Astrocyte (in vitro differentiated cells and primary cell): ENCODE results near the gene ATP10D. TPM values are rescaled to one million over a fixed set of nuclear protein-coding genes. Genes with fewer than 3 reads are reported as not detected.

Source experiments
- DNase-seq: peaks from one replicate; pipeline ENCODE4 v3.0.0-alpha.2; 2010; ENCODE audit warnings: low read depth
- FAIRE-seq: peaks from 2 replicates; lab custom pipeline; 2011; peaks lifted over from hg19 to GRCh38; lab: Jason Lieb, UNC
- H2AFZ ChIP-seq: 2 replicates; pipeline ENCODE4 v1.6.0; 2012; ENCODE audit warnings: low read depth, low read length, inconsistent platforms
- H3K27ac ChIP-seq: 2 replicates; pipeline ENCODE4 v1.5.1; 2011; ENCODE audit warnings: low read depth, low read length, inconsistent platforms
- H3K27me3 ChIP-seq: 2 replicates; pipeline ENCODE4 v1.6.0; 2011; ENCODE audit warnings: low read length, inconsistent platforms; ENCODE audit not compliant: insufficient read depth
- H3K36me3 ChIP-seq: 2 replicates; pipeline ENCODE4 v1.5.1; 2011; ENCODE audit warnings: low read length, inconsistent platforms; ENCODE audit not compliant: insufficient read depth
- H3K4me1 ChIP-seq: 2 replicates; pipeline ENCODE4 v1.5.1; 2011; ENCODE audit warnings: low read length, inconsistent platforms; ENCODE audit not compliant: insufficient read depth
- H3K4me2 ChIP-seq: 2 replicates; pipeline ENCODE4 v1.6.0; 2012; ENCODE audit warnings: low read length, inconsistent platforms
- H3K4me3 ChIP-seq: 2 replicates; pipeline ENCODE4 v1.5.1; 2011; ENCODE audit warnings: low read depth, mild to moderate bottlenecking, low read length, inconsistent platforms; ENCODE audit not compliant: insufficient read depth
- H3K79me2 ChIP-seq: 2 replicates; pipeline ENCODE4 v1.6.0; 2012; ENCODE audit warnings: mild to moderate bottlenecking, low read length, inconsistent platforms; ENCODE audit not compliant: insufficient read depth
- H3K9ac ChIP-seq: 2 replicates; pipeline ENCODE4 v1.6.0; 2012; ENCODE audit warnings: mild to moderate bottlenecking, low read length, inconsistent platforms
- H3K9me3 ChIP-seq: 2 replicates; pipeline ENCODE4 v1.5.1; 2012; ENCODE audit warnings: low read depth, mild to moderate bottlenecking, low read length, inconsistent platforms; ENCODE audit not compliant: insufficient read depth
- H4K20me1 ChIP-seq: 2 replicates; pipeline ENCODE4 v1.6.0; 2012; ENCODE audit warnings: low read length, inconsistent platforms; ENCODE audit not compliant: insufficient read depth
- H3K27ac Mint-ChIP-seq: one replicate; pipeline ENCODE4 v1.8.0; 2021; ENCODE audit warnings: mild to moderate bottlenecking, mixed read lengths; ENCODE audit not compliant: unreplicated experiment
- H3K27me3 Mint-ChIP-seq: one replicate; pipeline ENCODE4 v1.8.0; 2021; ENCODE audit warnings: low read depth, mixed read lengths; ENCODE audit not compliant: unreplicated experiment
- H3K36me3 Mint-ChIP-seq: one replicate; pipeline ENCODE4 v1.8.0; 2021; ENCODE audit warnings: low read depth, mixed read lengths; ENCODE audit not compliant: unreplicated experiment
- H3K4me1 Mint-ChIP-seq: one replicate; pipeline ENCODE4 v1.8.0; 2021; ENCODE audit warnings: low read depth, mixed read lengths; ENCODE audit not compliant: unreplicated experiment
- H3K4me3 Mint-ChIP-seq: one replicate; pipeline ENCODE4 v1.8.0; 2021; ENCODE audit warnings: mild to moderate bottlenecking, moderate library complexity, mixed read lengths; ENCODE audit not compliant: unreplicated experiment
- H3K9me3 Mint-ChIP-seq: one replicate; pipeline ENCODE4 v1.8.0; 2021; ENCODE audit warnings: mild to moderate bottlenecking, mixed read lengths; ENCODE audit not compliant: unreplicated experiment
- CTCF ChIP-seq: IDR thresholded peaks from 2 replicates; pipeline ENCODE4 v1.5.1; 2011; ENCODE audit warnings: low read depth, mild to moderate bottlenecking, inconsistent platforms, low read length, moderate library complexity; ENCODE audit not compliant: insufficient read depth
- EZH2 ChIP-seq: IDR thresholded peaks from 2 replicates; pipeline ENCODE4 v1.6.1; 2012; ENCODE audit warnings: mild to moderate bottlenecking, low read length, inconsistent platforms; ENCODE audit not compliant: insufficient read depth
- total RNA-seq: library from RNA; stranded (reverse); gene quantifications from 2 replicates; pipeline ENCODE4 v1.2.1, GENCODE V29; 2021

Gene ATP10D
- total RNA-seq, 1 donor from 2014 or later = 75.8 TPM

- H3K4me1 ChIP-seq = peaks cover 4% of the 10 kb centered on the region
- DNase-seq = no peak
- no peak overlapping the region for H3K27ac ChIP-seq
- no peak overlapping the region for H3K4me3 ChIP-seq
- H3K9me3 ChIP-seq = peaks cover 2% of the 10 kb centered on the region
- Mint-ChIP-seq H3K9me3 (peaks cover 4% of the 10 kb centered on the region), H3K4me1 (peaks cover 17% of the 10 kb centered on the region), H3K36me3 (peaks cover 14% of the 10 kb centered on the region), H3K27me3 (no peaks in the 10 kb centered on the region), H3K4me3 (no peak overlapping the region), H3K27ac (no peak overlapping the region)
- H2AFZ ChIP-seq = no peak overlapping the region
- peak overlapping the region; percentile 27 for H3K4me2 ChIP-seq
- TF ChIP-seq EZH2 (no peak), CTCF (no peak)
- H3K27me3 ChIP-seq = no peaks in the 10 kb centered on the region
- H4K20me1 ChIP-seq = peaks cover 8% of the 10 kb centered on the region
- H3K79me2 ChIP-seq = peaks cover 79% of the 10 kb centered on the region
- FAIRE-seq = no peak
- H3K9ac ChIP-seq = no peak overlapping the region
- H3K36me3 ChIP-seq = peaks cover 3% of the 10 kb centered on the region
Measured at GRCh38 chr4:47488706-47489105, 3.6 kb downstream of the ATP10D start.

GRCh38 chr4:47490550-47490949 lies 5.5 kb downstream of the ATP10D start:
- peaks cover 85% of the 10 kb centered on the region for H3K79me2 ChIP-seq
- H4K20me1 ChIP-seq = peaks cover 8% of the 10 kb centered on the region
- peak; percentile 31 for DNase-seq
- H3K9ac ChIP-seq = no peak overlapping the region
- Mint-ChIP-seq H3K4me3 (peak overlapping the region; percentile 17), H3K9me3 (peaks cover 4% of the 10 kb centered on the region), H3K27ac (no peak overlapping the region), H3K36me3 (peaks cover 14% of the 10 kb centered on the region), H3K4me1 (peaks cover 13% of the 10 kb centered on the region), H3K27me3 (no peaks in the 10 kb centered on the region)
- peaks cover 3% of the 10 kb centered on the region for H3K36me3 ChIP-seq
- FAIRE-seq = peak; percentile 81
- no peaks in the 10 kb centered on the region for H3K4me1 ChIP-seq
- peaks cover 2% of the 10 kb centered on the region for H3K9me3 ChIP-seq
- H2AFZ ChIP-seq = no peak overlapping the region
- H3K4me3 ChIP-seq = no peak overlapping the region
- H3K4me2 ChIP-seq = no peak overlapping the region
- H3K27me3 ChIP-seq = no peaks in the 10 kb centered on the region
- TF ChIP-seq EZH2 (no peak), CTCF (peak; percentile 41)
- no peak overlapping the region for H3K27ac ChIP-seq

GRCh38 chr4:47493238-47494123 lies 8.4 kb downstream of the ATP10D start:
- peaks cover 69% of the 10 kb centered on the region for H3K79me2 ChIP-seq
- H3K4me1 Mint-ChIP-seq = peaks cover 11% of the 10 kb centered on the region
- H3K27me3 Mint-ChIP-seq = no peaks in the 10 kb centered on the region
- peaks cover 16% of the 10 kb centered on the region for H3K36me3 Mint-ChIP-seq
- no peaks in the 10 kb centered on the region for H3K4me1 ChIP-seq
- no peaks in the 10 kb centered on the region for H3K27me3 ChIP-seq
- FAIRE-seq = peak; percentile 52
- no peak overlapping the region for H3K9ac ChIP-seq
- H3K27ac ChIP-seq = no peak overlapping the region
- no peak overlapping the region for H3K4me3 Mint-ChIP-seq
- peaks cover 4% of the 10 kb centered on the region for H3K9me3 Mint-ChIP-seq
- H3K9me3 ChIP-seq = peaks cover 2% of the 10 kb centered on the region
- no peak overlapping the region for H3K4me3 ChIP-seq
- no peak overlapping the region for H3K27ac Mint-ChIP-seq
- peaks cover 8% of the 10 kb centered on the region for H4K20me1 ChIP-seq
- H3K36me3 ChIP-seq = peaks cover 3% of the 10 kb centered on the region
- no peak overlapping the region for H3K4me2 ChIP-seq
- DNase-seq = no peak
- no peak overlapping the region for H2AFZ ChIP-seq
- no peak for TF ChIP-seq EZH2
- no peak for TF ChIP-seq CTCF
